ENCODE results near the gene STARD3NL.

- TF ChIP-seq POLR2A (IDR thresholded peaks at IDR 0.05; ENCODE audit: low read length) (no peak), GATA1 (IDR thresholded peaks at IDR 0.05; ENCODE audit: low read depth, low read length) (no peak)
Observed at GRCh38 chr7:38181111-38181510, 3.1 kb downstream of the STARD3NL start.

Data from erythroblast (primary cell).